SU-DHL-6 (cell line): ENCODE results near the gene MGRN1.

Experiments used
- H2AFZ ChIP-seq: fragments of 200-600 bp; sonication (generic); 2 replicates; pipeline ENCODE4 v1.6.1; 2014; ENCODE audit warnings: low read depth, mild to moderate bottlenecking, moderate library complexity, mixed read lengths, antibody characterized with exemption, low read length; ENCODE audit not compliant: severe bottlenecking
- H3F3A ChIP-seq: fragments of 200-600 bp; shearing (Covaris generic); 2 replicates; pipeline ENCODE4 v1.6.0; 2016; ENCODE audit warnings: antibody characterized with exemption, mild to moderate bottlenecking; ENCODE audit not compliant: insufficient read depth
- H3K27ac ChIP-seq: fragments of 200-600 bp; sonication (generic); 2 replicates; pipeline ENCODE4 v1.5.1; 2016; ENCODE audit warnings: low read depth, mild to moderate bottlenecking, low read length, moderate library complexity, mixed read lengths
- H3K27me3 ChIP-seq: fragments of 200-600 bp; sonication (generic), shearing (Covaris generic); 2 replicates; pipeline ENCODE4 v1.6.0; 2014; ENCODE audit warnings: mild to moderate bottlenecking, low read length
- H3K36me3 ChIP-seq: fragments of 200-600 bp; sonication (generic); 2 replicates; pipeline ENCODE4 v1.6.1; 2014; ENCODE audit warnings: mild to moderate bottlenecking, low read length, mixed read lengths
- H3K4me2 ChIP-seq: fragments of 300-600, 200-600 bp; shearing (Covaris generic), sonication (generic); 2 replicates; pipeline ENCODE4 v1.6.0; 2014; ENCODE audit warnings: low read length, low read depth, mild to moderate bottlenecking; ENCODE audit not compliant: poor library complexity, severe bottlenecking
- H3K4me3 ChIP-seq: fragments of 200-600 bp; sonication (generic); 2 replicates; pipeline ENCODE4 v1.5.1; 2014; ENCODE audit warnings: antibody characterized with exemption, low read length, mild to moderate bottlenecking, mixed read lengths; ENCODE audit not compliant: insufficient read depth, poor library complexity, severe bottlenecking
- H3K79me2 ChIP-seq: fragments of 200-600 bp; sonication (generic); 2 replicates; pipeline ENCODE4 v1.6.1; 2014; ENCODE audit warnings: mild to moderate bottlenecking, low read length, moderate library complexity; ENCODE audit not compliant: insufficient read depth
- H3K9ac ChIP-seq: fragments of 200-600 bp; sonication (generic); 2 replicates; pipeline ENCODE4 v1.7.0; 2014; ENCODE audit warnings: mild to moderate bottlenecking, low read length
- H3K9me2 ChIP-seq: fragments of 200-600 bp; sonication (generic); replicated peaks from 2 replicates; pipeline ENCODE4 v1.6.1; 2014; ENCODE audit warnings: low read length; ENCODE audit not compliant: insufficient read depth
- H3K9me3 ChIP-seq: fragments of 200-600 bp; sonication (generic); 2 replicates; pipeline ENCODE4 v1.6.1; 2014; ENCODE audit warnings: low read length, mixed read lengths; ENCODE audit not compliant: insufficient read depth
- H4K20me1 ChIP-seq: fragments of 200-600 bp; sonication (generic); 2 replicates; pipeline ENCODE4 v1.6.1; 2014; ENCODE audit warnings: low read depth, mild to moderate bottlenecking, antibody characterized with exemption, low read length, moderate library complexity, mixed read lengths
- CTCF ChIP-seq: fragments of 200-600 bp; sonication (generic); IDR thresholded peaks from one replicate; pipeline ENCODE4 v1.5.1; 2017; ENCODE audit warnings: antibody characterized with exemption, mild to moderate bottlenecking, low read length, moderate library complexity; ENCODE audit not compliant: insufficient read depth, poor library complexity, severe bottlenecking
- EZH2phosphoT487 ChIP-seq: fragments of 200-600 bp; sonication (generic), shearing (Covaris generic); conservative IDR thresholded peaks from 2 replicates; pipeline ENCODE4 v1.6.1; 2018; ENCODE audit warnings: mild to moderate bottlenecking, antibody characterized with exemption, low read length, moderate library complexity, mixed read lengths

Gene MGRN1

GRCh38 chr16:4591706-4592470 is 32.7 kb upstream of the MGRN1 start:
- TF ChIP-seq CTCF (no peak), EZH2phosphoT487 (no peak)
- no peak overlapping the region for H3K4me2 ChIP-seq
- H3K4me3 ChIP-seq = no peak overlapping the region
- no peaks in the 10 kb centered on the region for H3K9me3 ChIP-seq
- H4K20me1 ChIP-seq = no peaks in the 10 kb centered on the region
- no peaks in the 10 kb centered on the region for H3K27me3 ChIP-seq
- no peaks in the 10 kb centered on the region for H3K9me2 ChIP-seq
- H2AFZ ChIP-seq = no peak overlapping the region
- H3K9ac ChIP-seq = no peak overlapping the region
- no peaks in the 10 kb centered on the region for H3F3A ChIP-seq
- H3K36me3 ChIP-seq = no peaks in the 10 kb centered on the region
- H3K27ac ChIP-seq = no peak overlapping the region
- no peaks in the 10 kb centered on the region for H3K79me2 ChIP-seq

GRCh38 chr16:4593086-4593485 is 31.5 kb upstream of the MGRN1 start:
- Histone ChIP-seq H3K36me3 (no peaks in the 10 kb centered on the region), H3K4me3 (no peak overlapping the region), H3K27ac (no peak overlapping the region), H3K4me2 (no peak overlapping the region), H3K9me3 (no peaks in the 10 kb centered on the region), H3K79me2 (no peaks in the 10 kb centered on the region), H4K20me1 (no peaks in the 10 kb centered on the region), H3K27me3 (no peaks in the 10 kb centered on the region), H2AFZ (no peak overlapping the region), H3K9ac (no peak overlapping the region), H3F3A (no peaks in the 10 kb centered on the region), H3K9me2 (no peaks in the 10 kb centered on the region)
- no peak for TF ChIP-seq CTCF
- no peak for TF ChIP-seq EZH2phosphoT487

DNA sequence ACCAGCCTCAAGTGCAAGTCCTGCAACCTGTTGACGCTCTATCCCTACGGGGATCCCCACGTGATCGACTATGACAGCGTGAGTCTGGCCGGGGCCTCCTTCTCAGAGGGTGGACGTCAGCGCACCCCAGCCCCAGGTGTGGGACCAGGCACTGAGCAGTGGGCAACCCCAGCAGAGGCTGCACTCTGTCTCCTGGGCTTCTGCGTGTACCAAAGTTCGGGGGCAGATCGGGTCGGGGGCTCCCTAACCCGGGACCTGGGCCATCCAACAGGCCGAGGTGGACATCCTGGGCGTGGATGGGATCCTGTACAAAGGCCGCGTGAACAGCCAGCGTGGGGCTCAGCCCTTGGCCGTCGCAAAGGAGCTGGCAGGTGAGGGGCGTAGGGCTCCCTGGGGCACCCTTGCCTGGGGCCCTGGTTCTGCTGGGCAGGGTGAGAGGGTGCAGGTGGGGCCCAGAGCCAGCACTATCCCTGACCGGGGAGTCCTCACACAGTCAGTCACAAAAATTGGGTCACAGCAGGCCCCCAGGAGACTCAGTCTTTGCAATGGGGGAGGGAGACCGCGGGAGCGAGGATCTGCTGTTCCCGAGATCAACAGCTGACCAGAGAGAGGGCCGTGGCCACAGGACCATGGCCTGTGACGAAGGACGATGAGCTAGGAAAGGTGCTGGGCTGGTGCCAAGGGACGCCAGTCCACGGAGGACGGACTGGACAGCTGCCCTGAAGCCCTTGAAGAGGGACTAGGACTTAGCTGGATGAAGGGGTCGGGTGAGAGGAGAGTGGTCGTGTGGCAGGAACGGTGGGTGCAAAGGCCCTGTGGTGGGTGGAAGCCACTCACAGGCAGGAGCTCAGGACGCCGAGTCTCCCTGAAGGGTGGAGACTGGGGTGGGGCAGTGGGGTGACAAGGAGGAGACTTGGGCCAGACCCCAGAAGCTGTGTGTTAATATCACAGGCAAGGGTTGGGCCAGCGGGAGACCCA is 29.9 kb upstream of the MGRN1 start:
- no peak overlapping the region for H3K4me3 ChIP-seq
- no peak overlapping the region for H3K4me2 ChIP-seq
- H3K9ac ChIP-seq = no peak overlapping the region
- no peaks in the 10 kb centered on the region for H3K27me3 ChIP-seq
- TF ChIP-seq EZH2phosphoT487 (no peak), CTCF (no peak)
- H3K36me3 ChIP-seq = no peaks in the 10 kb centered on the region
- H2AFZ ChIP-seq = no peak overlapping the region
- H3K9me2 ChIP-seq = no peaks in the 10 kb centered on the region
- H3K27ac ChIP-seq = no peak overlapping the region
- H3K9me3 ChIP-seq = no peaks in the 10 kb centered on the region
- no peaks in the 10 kb centered on the region for H4K20me1 ChIP-seq
- no peaks in the 10 kb centered on the region for H3K79me2 ChIP-seq
- no peaks in the 10 kb centered on the region for H3F3A ChIP-seq
